Loucy (cell line): ENCODE results near the gene MAB21L4.

Experiments used
- EZH2phosphoT487 ChIP-seq: fragments of 200-600 bp; IDR thresholded peaks from 2 replicates; pipeline ENCODE4 v1.6.1; 2018; ENCODE audit warnings: antibody characterized with exemption, mild to moderate bottlenecking, moderate library complexity, borderline replicate concordance
- TF ChIP-seq, protein P1 (sequence below): fragments of 200-600 bp; sonication (generic); conservative IDR thresholded peaks from 2 replicates; pipeline ENCODE4 v1.5.1; 2014; ENCODE audit warnings: mild to moderate bottlenecking, antibody characterized with exemption, low read length

DNA sequence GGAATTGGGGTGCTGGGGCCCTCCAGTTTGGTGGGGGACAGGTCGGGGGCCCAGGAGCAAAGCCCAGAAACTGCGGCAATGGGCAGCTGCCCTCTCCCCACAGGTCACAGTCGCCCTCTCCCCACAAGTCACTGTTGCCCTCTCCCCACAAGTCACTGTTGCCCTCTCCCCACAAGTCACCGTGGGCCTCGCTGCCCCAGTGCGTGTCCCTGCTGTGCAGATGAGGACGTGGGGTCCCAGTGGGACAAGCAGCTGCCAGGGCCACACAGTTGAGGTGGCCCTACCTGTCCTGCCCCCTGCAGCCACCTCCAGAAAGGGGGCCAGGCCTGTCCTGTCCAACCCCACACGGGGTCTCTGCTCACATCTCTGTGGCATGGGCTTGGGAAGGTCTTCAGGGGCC lies 40.3 kb downstream of the MAB21L4 start:
- TF ChIP-seq, protein P1, sequence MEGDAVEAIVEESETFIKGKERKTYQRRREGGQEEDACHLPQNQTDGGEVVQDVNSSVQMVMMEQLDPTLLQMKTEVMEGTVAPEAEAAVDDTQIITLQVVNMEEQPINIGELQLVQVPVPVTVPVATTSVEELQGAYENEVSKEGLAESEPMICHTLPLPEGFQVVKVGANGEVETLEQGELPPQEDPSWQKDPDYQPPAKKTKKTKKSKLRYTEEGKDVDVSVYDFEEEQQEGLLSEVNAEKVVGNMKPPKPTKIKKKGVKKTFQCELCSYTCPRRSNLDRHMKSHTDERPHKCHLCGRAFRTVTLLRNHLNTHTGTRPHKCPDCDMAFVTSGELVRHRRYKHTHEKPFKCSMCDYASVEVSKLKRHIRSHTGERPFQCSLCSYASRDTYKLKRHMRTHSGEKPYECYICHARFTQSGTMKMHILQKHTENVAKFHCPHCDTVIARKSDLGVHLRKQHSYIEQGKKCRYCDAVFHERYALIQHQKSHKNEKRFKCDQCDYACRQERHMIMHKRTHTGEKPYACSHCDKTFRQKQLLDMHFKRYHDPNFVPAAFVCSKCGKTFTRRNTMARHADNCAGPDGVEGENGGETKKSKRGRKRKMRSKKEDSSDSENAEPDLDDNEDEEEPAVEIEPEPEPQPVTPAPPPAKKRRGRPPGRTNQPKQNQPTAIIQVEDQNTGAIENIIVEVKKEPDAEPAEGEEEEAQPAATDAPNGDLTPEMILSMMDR, result no peak
- TF ChIP-seq EZH2phosphoT487, result no peak
